DLD1 (cell line): ENCODE results near the gene VCP.
"Not testable (repeated sequence)": the region's sequence is repeated elsewhere in the genome, so short reads cannot be mapped to it uniquely, and the experiment has no call there.

Source experiments
- in situ Hi-C: cut with HindIII; loops from 2 replicates; pipeline ENCODE4 v1.10.0; 2017; ENCODE audit warnings: low sequenced_read_pairs

VCP gene

DNA sequence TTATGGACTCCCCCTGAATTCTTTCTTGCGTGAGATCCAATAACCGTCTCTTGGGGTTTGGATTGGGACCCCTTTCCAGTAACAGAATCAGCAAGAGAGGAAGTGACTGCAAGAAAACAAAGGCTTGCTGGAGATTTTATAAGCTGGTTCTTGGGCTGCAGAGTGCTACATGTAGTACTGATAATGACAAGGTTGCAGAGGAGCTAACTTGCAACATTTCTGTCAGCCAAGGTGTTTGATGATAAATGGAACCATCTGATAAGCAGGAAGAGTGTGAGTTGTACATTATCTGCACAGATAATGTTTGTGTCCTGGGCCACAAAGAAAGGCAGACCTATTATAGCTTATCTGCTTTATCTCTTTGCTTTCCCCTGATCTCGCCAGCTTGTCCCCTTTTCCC lies 45.8 kb downstream of the VCP start:
- in situ Hi-C loops: no loop called here

GRCh38 chr9:35023443-35023842 lies 49.0 kb downstream of the VCP start:
- in situ Hi-C loops: not testable (repeated sequence)

DNA sequence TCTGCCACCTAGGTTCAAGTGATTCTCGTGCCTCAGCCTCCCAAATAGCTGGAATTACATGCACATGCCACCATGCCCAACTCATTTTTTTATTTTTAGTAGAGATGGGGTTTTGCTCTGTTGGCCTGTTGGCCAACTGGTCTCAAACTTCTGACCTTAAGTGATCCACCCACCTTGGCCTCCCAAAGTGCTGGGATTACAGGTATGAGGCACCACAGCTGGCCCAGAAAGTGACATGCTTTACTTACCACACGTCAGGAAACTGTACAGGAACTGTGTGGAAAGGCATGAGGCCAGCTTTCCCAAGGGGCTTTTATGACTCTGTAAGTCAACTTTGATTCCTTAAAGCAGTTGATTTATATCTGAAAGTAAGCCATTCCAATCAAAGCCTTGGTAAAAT lies 57.9 kb downstream of the VCP start:
- in situ Hi-C loops: no loop called here

DNA sequence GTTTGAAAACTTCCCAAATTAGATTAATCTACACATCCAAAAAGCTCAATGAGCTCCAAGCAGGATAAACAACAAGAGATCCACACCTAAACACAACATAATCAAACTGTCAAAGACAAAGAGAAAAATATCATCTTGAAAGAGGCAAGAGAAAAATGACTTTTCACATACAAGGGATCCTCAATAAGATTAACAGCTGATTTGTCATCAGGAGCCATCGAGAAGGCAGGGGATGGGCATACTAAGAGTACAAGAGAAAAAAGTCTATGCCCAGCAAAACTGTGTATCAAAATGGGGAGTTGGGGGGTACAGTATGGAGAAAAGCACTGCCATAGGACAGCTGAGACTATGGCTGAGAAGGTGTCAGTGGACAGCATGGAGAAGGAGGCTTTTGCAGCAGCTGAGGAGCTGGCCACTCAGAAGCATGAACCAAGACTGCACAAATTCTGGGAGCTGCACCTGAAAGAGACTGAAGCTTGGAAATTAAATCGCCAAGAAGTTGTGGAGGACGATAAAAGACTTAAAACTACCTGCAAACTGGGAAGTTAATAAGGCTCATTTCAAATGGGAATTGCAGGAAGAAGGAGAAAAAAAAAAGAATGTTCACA lies 62.0 kb downstream of the VCP start:
- in situ Hi-C loops: no loop called here
